HG03280 (cell line): ENCODE data around the gene ELF1.
"Not testable (repeated sequence)": the region's sequence is repeated elsewhere in the genome, so short reads cannot be mapped to it uniquely, and the experiment has no call there.

Experiments
- ATAC-seq: cut with Tn5 transposase; IDR thresholded peaks from one replicate; pipeline ENCODE4 v1.9.1; 2021; ENCODE audit warnings: mild to moderate bottlenecking, moderate library complexity; ENCODE audit not compliant: unreplicated experiment

ELF1 gene

GRCh38 chr13:40901032-40901431, 118.1 kb downstream of the ELF1 start:
- ATAC-seq: not testable (repeated sequence)

- not testable (repeated sequence) for ATAC-seq
Measured at GRCh38 chr13:40900568-40900967, 118.5 kb downstream of the ELF1 start.

DNA sequence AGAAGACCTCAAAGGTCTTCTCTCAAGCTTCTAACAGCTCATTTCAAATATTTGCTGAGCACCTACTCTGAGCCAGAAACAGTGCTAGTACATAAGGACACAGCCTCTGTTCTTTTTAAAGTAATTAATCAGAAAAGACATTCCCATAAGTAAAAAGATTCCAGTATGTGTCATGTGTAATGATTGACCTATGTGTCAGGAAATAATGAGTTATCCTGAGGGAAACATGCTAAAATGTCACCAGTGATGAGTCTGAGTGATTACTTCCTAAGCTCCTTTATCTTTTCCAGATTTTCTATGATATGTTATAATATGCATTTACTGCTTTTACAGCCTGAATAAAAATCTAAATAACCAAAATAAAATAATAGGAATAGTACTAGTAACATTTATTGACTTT, 122.1 kb downstream of the ELF1 start:
- ATAC-seq: no peak

- no peak for ATAC-seq
Measured at GRCh38 chr13:40895227-40896184, 123.6 kb downstream of the ELF1 start.

GRCh38 chr13:40893573-40893972, 125.5 kb downstream of the ELF1 start:
- ATAC-seq: not testable (repeated sequence)

GRCh38 chr13:40886017-40886416, 133.1 kb downstream of the ELF1 start:
- no peak for ATAC-seq

DNA sequence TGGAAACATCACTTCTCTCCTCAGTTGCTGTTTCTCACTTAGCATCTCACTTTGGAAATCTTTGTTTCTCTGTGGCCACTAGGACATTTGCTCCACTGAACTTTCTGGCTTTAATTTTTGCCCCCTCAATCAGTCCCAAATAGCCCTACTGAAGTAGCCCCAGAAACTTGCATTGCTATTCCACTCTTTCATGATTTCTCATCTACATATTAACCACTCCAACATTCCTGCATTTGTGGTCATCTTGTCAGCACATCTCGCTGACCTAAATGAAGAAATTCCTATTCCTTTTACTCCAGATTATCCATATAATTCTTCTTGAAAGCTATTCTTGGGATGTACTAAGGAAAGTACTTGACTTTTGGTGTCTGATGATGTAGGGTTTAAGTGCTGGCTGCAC, 134.9 kb downstream of the ELF1 start:
- not testable (repeated sequence) for ATAC-seq
